GM19238 (cell line): ENCODE results near the gene TMEM242.
"Not testable (repeated sequence)": the region's sequence is repeated elsewhere in the genome, so short reads cannot be mapped to it uniquely, and the experiment has no call there.

ENCODE experiments used
- DNase-seq: peaks from one replicate; pipeline ENCODE4 v3.0.0; 2011; ENCODE audit warnings: low spot score; ENCODE audit not compliant: insufficient read length

TMEM242 gene

DNA sequence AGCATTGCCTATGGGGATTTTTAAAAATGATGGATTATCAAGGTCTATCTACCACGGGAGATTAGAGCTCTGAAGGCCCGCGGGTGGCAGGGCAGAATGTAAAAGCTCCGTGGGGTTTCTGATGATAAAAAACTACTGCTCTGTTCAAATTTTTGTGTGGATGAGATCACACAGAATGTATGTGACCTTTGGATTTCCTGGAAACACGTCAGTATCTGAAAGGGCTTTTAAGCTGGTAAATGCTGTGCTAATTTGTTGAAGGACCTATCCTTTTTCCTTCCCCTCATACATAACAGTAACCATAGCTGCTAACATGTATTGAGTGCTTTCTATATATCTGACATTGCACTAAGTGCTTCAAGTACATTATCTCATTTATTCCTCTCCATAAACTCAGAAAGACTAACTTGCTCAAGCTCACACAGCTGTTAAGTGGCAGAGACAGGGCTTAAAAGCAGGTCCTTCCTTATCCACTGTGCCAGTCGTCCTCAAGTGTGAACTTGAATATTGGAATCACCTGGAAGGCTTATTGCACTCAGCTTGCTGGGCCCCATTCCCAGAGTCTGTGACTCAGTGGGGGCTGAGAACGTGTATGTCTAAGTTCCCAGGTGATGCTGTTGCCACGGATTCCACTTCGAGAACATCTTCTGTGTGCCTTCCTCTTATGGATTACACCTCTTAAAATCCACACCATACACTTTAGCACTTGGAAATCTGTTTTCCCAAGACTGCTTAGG is 1.9 kb upstream of the TMEM242 start:
- DNase-seq: no peak

DNA sequence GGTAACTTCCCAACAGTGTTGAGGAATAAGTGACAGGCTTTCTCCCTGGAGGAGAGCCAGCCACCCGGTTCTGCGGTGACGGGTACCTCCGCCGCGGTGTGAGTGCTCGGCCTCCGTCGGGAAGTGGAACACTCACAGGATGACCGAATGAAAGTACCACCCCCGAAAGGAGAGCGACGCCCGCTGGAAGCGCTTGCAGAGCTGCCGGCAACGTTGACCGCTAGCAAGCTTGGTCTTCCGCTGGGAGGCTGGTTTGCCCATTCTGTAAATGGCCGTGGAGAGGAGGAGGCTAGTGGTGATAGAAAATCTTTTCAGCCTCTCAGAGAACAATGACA is 614 bp upstream of the TMEM242 start:
- DNase-seq: peak; percentile 10

DNA sequence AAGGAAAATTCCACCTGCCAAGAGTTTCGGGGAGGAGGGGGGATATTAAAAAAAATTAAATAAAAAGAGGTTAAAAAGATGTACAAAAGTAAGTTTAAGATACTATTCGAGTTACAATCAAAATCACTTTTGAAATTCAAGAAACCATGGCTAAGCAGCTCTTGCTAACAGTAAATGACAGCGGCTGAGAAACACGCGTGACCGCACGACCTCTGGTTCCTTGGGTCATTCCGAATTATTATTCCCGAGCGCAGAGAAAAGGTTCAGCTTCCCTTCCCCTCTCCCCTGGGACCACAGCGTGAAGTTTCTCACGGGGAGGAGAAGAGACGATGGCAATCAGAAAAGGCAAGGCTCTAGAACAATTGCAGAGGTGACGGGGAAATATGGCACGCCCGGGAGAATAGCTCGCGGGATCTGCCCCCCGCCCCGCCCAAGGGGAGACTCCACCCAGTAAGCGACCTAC is 496 bp downstream of the TMEM242 start:
- peak; percentile 78 for DNase-seq

DNA sequence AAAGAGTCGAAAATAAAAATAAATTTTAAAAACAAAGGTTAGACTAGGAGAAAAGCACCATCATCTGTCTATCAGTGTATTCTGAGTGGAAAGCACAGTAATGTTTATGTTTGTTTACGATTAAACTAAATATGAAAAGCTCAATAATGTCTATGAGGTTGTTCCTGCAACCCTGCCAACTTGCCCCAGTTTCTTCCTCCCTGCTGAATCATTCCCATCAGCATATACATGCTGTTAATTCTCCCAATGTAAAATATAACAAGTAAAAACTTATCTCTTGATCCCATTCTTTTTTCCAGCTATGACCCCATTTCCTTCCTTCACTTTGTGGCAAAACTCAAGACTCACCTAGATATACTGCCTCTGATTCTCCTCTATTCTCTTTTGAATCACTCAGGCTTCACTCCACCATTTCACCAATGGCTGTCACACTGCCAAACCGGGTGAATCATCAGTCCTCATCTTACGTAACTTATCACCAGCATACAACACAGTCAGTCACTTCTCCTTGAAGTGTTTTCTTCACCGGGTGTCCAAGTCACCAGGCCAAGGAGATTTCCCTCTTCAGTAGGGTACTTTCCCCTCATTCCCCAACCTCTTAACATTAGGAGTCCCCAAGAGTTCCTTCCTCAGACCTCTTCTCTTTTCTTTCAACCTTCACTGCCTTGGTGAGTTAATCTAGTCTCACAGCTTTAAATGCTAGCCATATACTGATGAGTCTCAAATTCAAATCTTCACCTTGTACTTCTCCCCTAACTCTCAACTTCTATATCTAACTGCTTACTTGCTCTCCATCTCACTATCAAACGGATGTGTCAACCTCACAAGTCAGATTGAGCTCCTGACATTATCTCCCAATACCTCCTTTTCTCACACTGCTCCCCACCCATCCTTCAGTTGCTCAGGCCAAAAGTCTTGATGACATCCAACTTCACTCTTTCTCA is 6.2 kb downstream of the TMEM242 start:
- no peak for DNase-seq

DNA sequence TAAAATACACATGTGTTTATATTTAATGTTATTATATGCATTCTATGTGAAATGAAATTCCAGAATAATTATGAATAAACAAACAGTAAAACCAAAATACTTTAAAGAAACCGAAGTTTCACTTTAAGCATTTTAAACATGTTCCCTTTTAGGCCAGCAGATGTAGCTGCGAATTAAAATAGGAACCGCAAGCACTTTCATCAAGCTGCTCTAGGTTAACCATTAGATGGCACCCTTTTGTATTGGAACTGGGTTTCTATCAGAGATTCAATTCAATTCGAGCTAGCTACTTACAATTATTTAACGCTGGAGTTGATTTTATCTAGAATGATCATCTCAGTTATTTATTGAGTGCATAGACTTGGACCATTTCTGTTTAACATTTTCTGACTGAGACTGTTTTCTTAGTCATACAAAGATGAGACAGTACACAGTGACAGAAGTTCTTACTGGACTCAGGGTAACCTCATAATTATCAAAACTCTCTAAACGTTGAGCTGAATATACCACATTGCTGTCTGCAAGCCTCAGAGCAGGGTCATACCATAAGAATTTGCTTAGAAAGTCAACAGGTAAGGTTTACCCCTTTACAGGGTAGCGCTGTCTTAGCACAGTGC is 8.5 kb downstream of the TMEM242 start:
- DNase-seq: peak; percentile 35

DNA sequence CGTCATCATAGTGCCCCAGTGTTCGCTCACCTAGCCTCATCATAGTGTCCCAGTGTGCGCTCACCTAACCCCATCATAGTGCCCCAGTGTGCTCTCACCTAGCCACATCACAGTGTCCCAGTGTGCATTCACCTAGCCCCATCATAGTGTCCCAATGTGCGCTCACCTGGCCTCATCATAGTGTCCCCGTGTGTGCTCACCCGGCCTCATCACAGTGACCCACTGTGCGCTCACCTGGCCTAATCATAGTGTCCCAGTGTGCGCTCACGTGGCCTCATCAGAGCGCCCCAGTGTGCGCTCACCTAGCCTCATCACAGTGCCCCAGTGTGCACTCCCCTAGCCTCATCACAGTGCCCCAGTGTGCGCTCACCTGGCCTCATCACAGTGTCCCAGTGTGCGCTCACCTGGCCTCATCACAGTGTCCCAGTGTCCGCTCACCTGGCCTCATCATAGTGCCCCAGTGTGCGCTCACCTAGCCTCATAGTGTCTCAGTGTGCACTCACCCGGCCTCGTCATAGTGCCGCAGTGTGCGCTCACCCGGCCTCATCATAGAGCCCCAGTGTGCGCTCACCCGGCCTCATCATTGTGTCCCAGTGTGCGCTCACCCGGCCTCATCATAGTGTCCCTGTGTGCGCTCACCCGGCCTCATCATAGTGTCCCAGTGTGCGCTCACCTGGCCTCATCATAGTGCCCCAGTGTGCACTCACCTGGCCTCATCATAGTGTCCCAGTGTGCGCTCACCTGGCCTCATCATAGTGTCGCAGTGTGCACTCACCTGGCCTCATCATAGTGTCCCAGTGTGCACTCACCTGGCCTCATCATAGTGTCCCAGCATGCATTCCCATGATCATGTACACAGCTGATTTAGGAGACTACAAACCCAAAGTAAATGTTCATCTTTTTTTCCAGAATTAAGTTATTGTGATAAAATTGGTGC is 9.5 kb downstream of the TMEM242 start:
- DNase-seq: no peak

DNA sequence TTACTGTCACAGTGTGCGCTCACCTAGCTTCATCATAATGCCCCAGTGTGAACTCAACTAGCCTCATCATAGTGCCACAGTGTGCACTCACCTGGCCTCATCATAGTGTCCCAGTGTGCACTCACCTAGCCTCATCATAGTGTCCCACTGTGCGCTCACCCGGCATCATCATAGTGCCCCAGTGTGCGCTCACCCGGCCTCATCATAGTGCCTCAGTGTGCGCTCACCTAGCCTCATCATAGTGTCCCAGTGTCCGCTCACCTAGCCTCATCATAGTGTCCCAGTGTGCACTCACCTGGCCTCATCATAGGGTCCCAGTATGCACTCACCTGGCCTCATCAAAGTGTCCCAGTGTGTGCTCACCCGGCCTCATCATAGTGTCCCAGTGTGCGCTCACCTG is 10.6 kb downstream of the TMEM242 start:
- no peak for DNase-seq

DNA sequence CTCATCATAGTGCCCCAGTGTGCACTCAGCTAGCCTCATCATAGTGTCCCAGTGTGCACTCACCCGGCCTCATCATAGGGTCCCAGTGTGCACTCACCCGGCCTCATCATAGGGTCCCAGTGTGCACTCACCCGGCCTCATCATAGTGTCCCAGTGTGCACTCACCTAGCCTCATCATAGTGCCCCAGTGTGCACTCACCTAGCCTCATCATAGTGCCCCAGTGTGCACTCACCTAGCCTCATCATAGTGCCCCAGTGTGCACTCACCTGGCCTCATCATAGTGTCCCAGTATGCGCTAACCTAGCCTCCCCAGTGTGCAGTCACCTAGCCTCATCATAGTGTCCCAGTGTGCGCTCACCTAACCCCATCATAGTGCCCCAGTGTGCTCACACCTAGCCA is 12.6 kb downstream of the TMEM242 start:
- DNase-seq: not testable (repeated sequence)

DNA sequence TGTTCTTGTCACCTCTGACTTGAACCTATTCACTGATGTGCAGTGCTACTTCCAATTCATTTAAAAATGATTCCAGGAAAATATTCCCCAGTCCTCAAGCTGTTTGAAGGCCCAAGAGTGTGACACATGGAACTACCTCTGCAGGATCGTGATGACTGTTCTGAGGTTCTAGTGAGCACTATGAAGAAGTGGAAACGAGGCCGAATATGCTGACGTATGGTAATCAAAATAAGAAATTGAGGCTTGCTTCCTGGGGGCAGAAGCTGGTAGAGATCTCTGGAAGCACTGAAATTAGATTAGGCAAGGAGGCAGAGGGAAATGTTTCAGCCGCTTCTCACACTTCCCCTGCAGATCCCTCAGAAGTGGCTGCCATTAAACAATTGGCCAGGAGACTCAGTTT is 15.7 kb downstream of the TMEM242 start:
- no peak for DNase-seq

DNA sequence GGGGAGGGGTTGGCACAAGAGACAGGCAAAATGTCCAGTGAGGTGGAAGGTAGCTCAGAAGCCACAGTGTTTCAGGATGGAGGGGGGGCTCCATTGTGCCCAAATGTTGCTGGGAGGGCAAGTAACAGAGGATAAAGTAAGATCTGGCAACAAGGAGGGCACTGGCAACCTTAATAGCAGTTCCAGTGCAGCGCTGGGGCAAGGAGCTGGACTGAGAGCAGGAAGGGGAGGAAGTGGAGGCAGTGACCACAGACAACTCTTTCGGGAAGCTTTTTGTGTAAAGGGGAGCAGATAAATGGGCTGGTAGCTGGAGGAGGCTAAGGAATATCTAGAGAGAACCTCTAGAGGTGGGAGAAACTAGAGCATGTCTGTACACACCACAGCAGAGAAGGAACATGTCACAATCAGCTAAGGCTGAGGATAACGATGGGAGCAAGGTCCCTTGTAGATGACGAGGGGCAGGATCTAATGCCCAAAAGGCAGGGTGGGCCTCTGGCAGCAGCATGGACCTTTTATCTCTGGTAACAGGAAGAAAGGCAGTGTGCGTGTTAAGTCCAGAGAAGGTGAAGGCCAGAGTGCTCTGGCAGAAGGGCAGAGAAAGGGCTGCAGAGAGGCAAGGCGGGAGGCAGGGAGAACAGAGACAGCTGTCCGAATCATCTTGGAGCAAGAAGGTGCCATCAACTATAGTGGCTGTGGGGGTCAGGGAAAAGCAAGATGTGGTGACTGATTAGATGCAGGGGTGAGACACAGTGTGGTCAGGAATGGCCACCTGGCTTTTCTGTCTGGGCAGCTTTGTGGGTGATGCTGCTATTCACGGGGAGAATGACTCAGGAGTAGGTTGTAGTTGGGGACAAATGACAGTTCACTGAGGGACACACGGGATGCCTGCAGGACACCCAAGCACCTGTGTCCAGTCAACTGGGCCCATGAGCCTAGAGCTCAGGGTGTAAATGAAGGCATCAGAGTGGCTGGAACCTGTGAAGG is 17.4 kb downstream of the TMEM242 start:
- DNase-seq: no peak

DNA sequence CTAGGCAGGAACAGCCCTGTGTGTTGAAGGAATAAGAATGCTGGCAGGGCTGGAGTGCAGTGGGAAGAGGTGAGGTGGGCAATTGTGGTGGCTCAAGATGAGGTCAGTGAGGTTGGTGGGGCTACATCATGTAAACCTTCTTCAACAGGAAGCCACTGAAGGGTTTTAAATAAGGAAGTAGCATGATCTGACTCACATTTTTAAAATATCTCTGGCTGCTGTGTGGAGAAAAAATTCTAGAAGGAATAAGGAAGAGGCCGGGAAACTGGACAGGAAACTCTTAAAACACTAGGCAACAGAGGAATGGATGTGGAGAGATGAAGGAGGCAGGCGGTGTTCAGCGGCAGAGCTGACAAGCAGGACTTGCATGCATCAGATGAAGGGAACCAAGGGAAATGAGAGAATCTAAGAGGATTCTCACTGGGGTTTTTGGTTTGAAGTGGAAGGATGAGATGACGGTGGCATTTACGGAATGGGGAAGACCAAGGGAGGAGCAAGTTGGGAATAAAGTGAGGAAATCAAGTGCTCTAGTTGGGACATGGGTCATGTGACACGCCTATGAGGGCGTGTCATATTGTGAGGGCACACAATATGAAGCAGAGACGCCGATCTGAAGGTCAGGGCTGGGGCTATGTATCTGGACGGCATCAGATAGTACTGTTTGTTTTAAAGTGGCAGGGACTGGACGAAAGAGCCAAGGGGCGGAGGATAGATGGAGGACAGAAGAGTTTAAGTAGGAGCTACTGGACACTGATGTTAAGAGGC is 18.2 kb downstream of the TMEM242 start:
- DNase-seq: no peak

DNA sequence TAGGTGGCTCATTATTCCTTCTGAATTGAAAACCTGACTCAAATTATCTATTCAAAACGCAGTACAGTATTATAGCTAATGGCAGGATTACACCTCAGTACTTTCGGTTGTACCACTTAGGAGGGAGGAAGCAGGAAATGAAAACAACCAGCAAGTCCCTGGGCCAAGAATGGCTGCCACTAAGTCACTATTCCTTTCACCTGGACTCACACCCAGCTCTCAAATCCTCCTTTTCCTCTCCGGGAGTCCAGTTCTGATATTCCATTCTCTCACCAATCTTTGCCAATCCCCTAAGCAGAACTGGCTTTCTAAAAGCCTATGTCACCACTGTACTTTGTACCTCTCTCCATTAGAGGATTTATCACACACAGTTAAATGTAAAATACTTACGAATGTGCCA is 20.6 kb downstream of the TMEM242 start:
- no peak for DNase-seq

DNA sequence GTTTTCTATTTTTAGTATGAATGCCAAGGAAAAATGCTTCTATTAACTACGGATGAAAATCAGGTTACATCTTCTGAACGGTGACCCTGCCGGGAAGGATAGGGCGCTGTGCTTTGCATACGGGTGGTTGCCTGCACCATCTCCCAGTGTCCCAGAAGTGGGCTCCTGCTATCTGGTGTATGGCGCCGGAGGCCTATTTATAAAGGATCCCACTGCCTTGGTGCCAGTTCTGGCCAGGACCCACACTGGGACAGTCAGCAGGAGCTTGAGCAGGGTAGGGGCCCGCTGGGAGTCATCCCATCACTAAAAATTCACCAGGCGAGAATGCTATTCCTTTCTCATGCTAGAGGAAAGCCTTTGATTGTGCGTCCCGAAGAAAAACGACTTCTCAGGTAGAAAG is 22.9 kb downstream of the TMEM242 start:
- DNase-seq: no peak

DNA sequence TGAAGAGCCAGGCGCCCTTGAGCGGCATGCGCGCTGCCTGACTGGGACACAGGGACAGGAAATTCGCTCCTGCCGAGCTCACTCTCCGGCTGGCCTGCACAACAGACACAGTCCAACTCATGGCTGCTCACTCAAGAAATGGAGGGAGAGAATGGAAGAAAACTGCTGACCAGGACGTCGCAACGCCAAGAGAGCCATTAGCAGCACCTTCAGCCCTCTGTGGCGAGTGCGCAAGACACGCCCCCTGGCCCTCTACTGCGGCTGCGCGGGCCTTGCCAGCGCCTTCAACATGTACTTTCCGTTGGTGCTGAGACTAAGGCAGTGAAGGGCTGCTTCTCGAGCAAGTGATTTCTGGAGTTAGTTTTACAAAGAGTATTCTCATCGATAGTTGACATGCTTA is 23.3 kb downstream of the TMEM242 start:
- no peak for DNase-seq

DNA sequence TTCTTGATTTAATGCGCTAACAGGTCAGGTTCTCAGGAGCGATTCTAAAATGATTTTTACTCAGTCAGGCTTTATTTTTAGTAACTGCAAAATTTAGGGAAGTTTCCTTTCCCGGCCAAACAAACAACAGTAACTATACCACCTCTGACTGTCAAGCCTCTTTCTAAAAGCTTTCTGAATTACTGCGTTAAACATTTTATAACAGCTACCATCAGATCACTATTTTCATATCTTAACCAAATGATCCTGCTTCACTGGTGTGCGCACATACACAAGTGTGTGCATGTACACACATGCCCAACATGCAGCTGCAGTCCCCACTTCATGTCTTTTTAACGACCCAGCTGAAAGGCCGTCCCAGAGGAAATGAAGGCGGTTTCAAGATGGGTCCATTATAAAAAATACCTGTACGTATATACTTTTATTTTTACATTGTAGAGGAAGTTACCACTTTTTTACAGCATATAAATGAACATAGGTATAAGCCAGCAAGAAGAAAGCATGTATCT is 25.0 kb downstream of the TMEM242 start:
- DNase-seq: no peak

DNA sequence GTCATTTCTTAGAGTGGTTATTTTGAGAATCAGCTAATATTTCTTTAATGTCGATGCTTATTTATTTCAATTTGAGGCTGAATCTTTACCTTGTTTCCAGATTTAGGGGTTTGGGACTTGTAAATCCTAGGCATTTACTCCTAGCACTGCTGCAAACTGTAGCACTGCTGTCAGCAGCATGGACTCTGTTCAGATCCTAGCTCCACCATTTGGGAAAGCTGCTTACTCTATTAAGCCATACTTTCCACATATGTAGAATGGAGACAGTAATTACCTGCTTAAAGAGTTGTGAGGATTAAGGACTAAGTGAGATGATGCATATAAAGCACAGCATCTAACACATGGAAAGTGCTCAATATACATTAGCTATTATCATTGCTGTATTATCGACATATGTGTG is 28.7 kb downstream of the TMEM242 start:
- DNase-seq: no peak

DNA sequence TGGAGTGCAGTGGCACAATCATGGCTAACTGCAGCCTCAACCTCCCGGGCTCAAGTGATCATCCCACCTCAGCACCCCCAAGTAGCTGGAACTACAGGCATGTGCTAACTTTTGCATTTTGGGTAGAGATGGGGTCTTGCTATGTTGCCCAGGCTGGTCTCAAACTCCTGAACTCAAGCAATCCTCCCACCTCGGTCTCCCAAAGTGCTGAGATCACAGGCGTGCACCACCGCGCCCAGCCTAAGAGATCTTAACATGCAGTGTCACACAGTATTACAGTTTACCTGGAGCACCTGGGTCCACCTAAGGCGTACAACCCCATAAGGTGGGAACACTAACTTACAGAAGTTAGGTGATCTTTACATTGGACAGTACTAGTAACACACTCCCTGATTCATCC is 29.5 kb downstream of the TMEM242 start:
- DNase-seq: no peak

DNA sequence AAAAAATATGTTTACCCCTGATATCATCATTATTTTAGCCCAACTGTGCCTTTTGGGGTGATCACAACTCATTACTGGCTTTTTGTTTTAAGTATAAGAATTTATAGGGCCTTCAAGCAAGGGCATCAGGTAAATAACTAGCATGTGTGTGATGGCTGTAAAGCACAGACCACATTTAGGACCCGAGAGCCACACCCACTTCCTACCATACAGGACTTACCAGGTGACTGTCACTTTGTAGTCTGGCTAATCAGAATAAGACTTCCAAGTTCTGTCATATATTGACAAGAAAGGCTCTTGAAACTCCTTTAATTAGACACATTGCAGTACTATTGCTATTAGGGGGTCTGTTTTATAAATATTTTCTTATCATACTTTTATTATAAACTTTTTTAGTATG is 31.1 kb downstream of the TMEM242 start:
- DNase-seq: no peak

DNA sequence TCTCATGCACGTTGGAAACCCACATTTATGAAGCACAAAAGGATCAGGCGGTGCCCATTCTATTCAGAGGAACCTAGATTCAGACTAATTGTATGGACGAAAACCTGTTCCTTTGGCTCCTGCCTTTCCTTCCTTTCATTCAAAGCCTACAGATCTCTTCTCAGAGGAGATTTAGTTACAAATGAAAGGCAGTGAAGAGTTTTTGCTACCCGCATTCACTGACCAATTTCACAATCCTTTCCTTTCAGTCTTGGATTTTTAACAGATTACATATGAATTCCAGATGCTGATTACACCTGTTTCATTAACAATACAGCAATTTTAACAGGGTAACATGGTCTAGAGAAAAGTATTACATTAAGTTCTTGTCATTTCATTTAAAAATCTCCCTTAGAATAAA is 32.0 kb downstream of the TMEM242 start:
- DNase-seq: no peak
